H9 (cell line): Measurements from ENCODE around the gene C6orf120. TPM values are rescaled to one million over a fixed set of nuclear protein-coding genes. Genes with fewer than 3 reads are reported as not detected.
"Not testable (repeated sequence)": the region's sequence is repeated elsewhere in the genome, so short reads cannot be mapped to it uniquely, and the experiment has no call there.

Experiments used
- DNase-seq: peaks from one replicate; pipeline ENCODE4 v3.0.0-alpha.2; 2017
- H2AFZ ChIP-seq: one replicate; pipeline ENCODE4 v1.6.1; 2013; ENCODE audit warnings: mild to moderate bottlenecking, low read length, control low read depth, moderate library complexity
- H2AK5ac ChIP-seq: 2 replicates; pipeline ENCODE4 v1.6.1; 2013; ENCODE audit warnings: low read length, control low read depth, mixed read lengths; ENCODE audit not compliant: insufficient read length
- H2BK120ac ChIP-seq: one replicate; pipeline ENCODE4 v1.6.1; 2013; ENCODE audit warnings: low read depth, mild to moderate bottlenecking, low read length, control low read depth, inconsistent platforms; ENCODE audit not compliant: poor library complexity, severe bottlenecking
- H2BK12ac ChIP-seq: 2 replicates; pipeline ENCODE4 v1.6.1; 2013; ENCODE audit warnings: low read length, control low read depth, mixed read lengths, low read depth; ENCODE audit not compliant: insufficient read length
- H2BK15ac ChIP-seq: 2 replicates; pipeline ENCODE4 v1.6.1; 2013; ENCODE audit warnings: low read depth, low read length, control low read depth
- H2BK20ac ChIP-seq: one replicate; pipeline ENCODE4 v1.6.1; 2013; ENCODE audit warnings: low read depth, mild to moderate bottlenecking, low read length, control low read depth, inconsistent platforms; ENCODE audit not compliant: poor library complexity, severe bottlenecking
- H2BK5ac ChIP-seq: 2 replicates; pipeline ENCODE4 v1.6.1; 2013; ENCODE audit warnings: low read length, control low read depth, mixed read lengths; ENCODE audit not compliant: insufficient read length
- H3K14ac ChIP-seq: 2 replicates; pipeline ENCODE4 v1.6.1; 2013; ENCODE audit warnings: low read length, control low read depth; ENCODE audit not compliant: insufficient read depth
- H3K18ac ChIP-seq: 2 replicates; pipeline ENCODE4 v1.6.1; 2013; ENCODE audit warnings: low read depth, mild to moderate bottlenecking, mixed read lengths, low read length, control low read depth; ENCODE audit not compliant: insufficient read length
- H3K23ac ChIP-seq: 2 replicates; pipeline ENCODE4 v1.6.1; 2013; ENCODE audit warnings: low read length, control low read depth, mixed read lengths, low read depth; ENCODE audit not compliant: insufficient read length
- H3K23me2 ChIP-seq: 2 replicates; pipeline ENCODE4 v1.6.1; 2013; ENCODE audit warnings: low read depth, mild to moderate bottlenecking, mixed read lengths, low read length, control low read depth; ENCODE audit not compliant: insufficient read length, poor library complexity, severe bottlenecking
- H3K27ac ChIP-seq: 2 replicates; pipeline ENCODE4 v1.5.1; 2013; ENCODE audit warnings: low read length, control low read depth, mixed read lengths, low read depth; ENCODE audit not compliant: insufficient read length
- H3K27me3 ChIP-seq: 2 replicates; pipeline ENCODE4 v1.6.1; 2013; ENCODE audit warnings: low read length, control low read depth, inconsistent platforms; ENCODE audit not compliant: insufficient read depth
- H3K4ac ChIP-seq: 2 replicates; pipeline ENCODE4 v1.6.1; 2013; ENCODE audit warnings: low read depth, mild to moderate bottlenecking, control low read depth, inconsistent platforms, low read length, moderate library complexity
- H3K4me1 ChIP-seq: 2 replicates; pipeline ENCODE4 v1.6.1; 2013; ENCODE audit warnings: low read length, control low read depth, inconsistent platforms; ENCODE audit not compliant: insufficient read depth
- H3K4me2 ChIP-seq: 2 replicates; pipeline ENCODE4 v1.6.1; 2013; ENCODE audit warnings: low read length, control low read depth, mixed read lengths; ENCODE audit not compliant: insufficient read length, insufficient read depth
- H3K56ac ChIP-seq: 2 replicates; pipeline ENCODE4 v1.6.1; 2013; ENCODE audit warnings: low read depth, mild to moderate bottlenecking, mixed read lengths, low read length, control low read depth; ENCODE audit not compliant: insufficient read length
- H3K79me1 ChIP-seq: 2 replicates; pipeline ENCODE4 v1.6.1; 2013; ENCODE audit warnings: low read depth, mild to moderate bottlenecking, moderate library complexity, low read length, control low read depth, inconsistent platforms; ENCODE audit not compliant: insufficient read depth, poor library complexity, severe bottlenecking
- H3K79me2 ChIP-seq: 2 replicates; pipeline ENCODE4 v1.6.1; 2013; ENCODE audit warnings: low read length, control low read depth, inconsistent platforms; ENCODE audit not compliant: insufficient read depth
- H3K9ac ChIP-seq: 2 replicates; pipeline ENCODE4 v1.6.1; 2013; ENCODE audit warnings: low read length, control low read depth, mixed read lengths; ENCODE audit not compliant: insufficient read length; ENCODE audit errors: extremely low read depth
- H3K9me3 ChIP-seq: one replicate; pipeline ENCODE4 v1.6.1; 2013; ENCODE audit warnings: low read depth, low read length, inconsistent platforms; ENCODE audit not compliant: control insufficient read depth
- H3T11ph ChIP-seq: one replicate; pipeline ENCODE4 v1.6.1; 2013; ENCODE audit warnings: mild to moderate bottlenecking, low read length, control low read depth, inconsistent platforms
- H4K20me1 ChIP-seq: one replicate; pipeline ENCODE4 v1.6.1; 2013; ENCODE audit not compliant: control insufficient read depth, insufficient read length, insufficient read depth
- H4K5ac ChIP-seq: 2 replicates; pipeline ENCODE4 v1.6.1; 2013; ENCODE audit warnings: low read depth, mild to moderate bottlenecking, mixed read lengths, low read length, control low read depth; ENCODE audit not compliant: insufficient read length
- H4K8ac ChIP-seq: replicated peaks from 2 replicates; pipeline ENCODE4 v1.6.1; 2013; ENCODE audit warnings: low read length, control low read depth, mixed read lengths, low read depth; ENCODE audit not compliant: insufficient read length
- H4K91ac ChIP-seq: 2 replicates; pipeline ENCODE4 v1.6.1; 2013; ENCODE audit warnings: low read depth, mild to moderate bottlenecking, moderate library complexity, mixed read lengths, low read length, control low read depth; ENCODE audit not compliant: insufficient read length
- H3K27ac Mint-ChIP-seq, 3 experiments: 2 replicates in 2 of 3; 3 replicates in 1 of 3; pipeline ENCODE4 v1.8.0; 2020 to 2021; ENCODE audit warnings: mixed read lengths in 3 of 3, mild to moderate bottlenecking in 1 of 3, moderate library complexity in 1 of 3
- H3K27me3 Mint-ChIP-seq: 2 replicates; pipeline ENCODE4 v1.8.0; 2021; ENCODE audit warnings: low read depth, mild to moderate bottlenecking, moderate library complexity, mixed read lengths
- H3K36me3 Mint-ChIP-seq, 3 experiments: 2 replicates in 2 of 3; 3 replicates in 1 of 3; pipeline ENCODE4 v1.8.0; 2020 to 2021; ENCODE audit warnings: low read depth in 3 of 3, mixed read lengths in 3 of 3; ENCODE audit not compliant: insufficient read depth in 1 of 3
- H3K4me1 Mint-ChIP-seq, 2 experiments: 2 replicates each; pipeline ENCODE4 v1.8.0; 2020; ENCODE audit warnings: mixed read lengths in 2 of 2
- H3K4me3 Mint-ChIP-seq, 2 experiments: 2 replicates in 1 of 2; 3 replicates in 1 of 2; pipeline ENCODE4 v1.8.0; 2020 to 2021; ENCODE audit warnings: mild to moderate bottlenecking in 2 of 2, mixed read lengths in 2 of 2, moderate library complexity in 1 of 2
- H3K9me3 Mint-ChIP-seq, 2 experiments: 2 replicates in 1 of 2; 3 replicates in 1 of 2; pipeline ENCODE4 v1.8.0; 2020; ENCODE audit warnings: mild to moderate bottlenecking in 2 of 2, mixed read lengths in 2 of 2, moderate library complexity in 1 of 2
- CTCF ChIP-seq: fragments of 200-600 bp; sonication (generic); conservative IDR thresholded peaks from 3 replicates; pipeline ENCODE4 v1.8.0; 2021; ENCODE audit warnings: antibody characterized with exemption, mild to moderate bottlenecking
- WGBS: extraction: QIAGEN DNeasy Blood & Tissue Kit; methylation state at CpG from one replicate; pipeline ENCODE4 v1.1.7; 2013; ENCODE audit warnings: missing lambda C conversion rate, low lambda C conversion rate, mixed read lengths; ENCODE audit not compliant: insufficient read length; ENCODE audit errors: extremely low coverage; 5-methylcytosine and 5-hydroxymethylcytosine counted together
- total RNA-seq: library from RNA; stranded (reverse); gene quantifications from 2 replicates; pipeline ENCODE4 v1.2.1, GENCODE V29; 2021

Gene C6orf120
- total RNA-seq, 1 experiment from 2014 or later: 23.2 TPM

- not testable (repeated sequence) for H3K27me3 ChIP-seq, H3K18ac ChIP-seq, H4K91ac ChIP-seq, H3K4ac ChIP-seq, H3K23ac ChIP-seq, H4K5ac ChIP-seq, H3K9ac ChIP-seq, H3K14ac ChIP-seq, H2AK5ac ChIP-seq, H3T11ph ChIP-seq, H3K27ac ChIP-seq, H3K27me3 Mint-ChIP-seq, H3K56ac ChIP-seq, H3K9me3 ChIP-seq, H3K4me3 Mint-ChIP-seq, H4K20me1 ChIP-seq, H2BK5ac ChIP-seq, H2AFZ ChIP-seq, H3K4me1 ChIP-seq, H3K27ac Mint-ChIP-seq, H4K8ac ChIP-seq, H3K23me2 ChIP-seq, H2BK12ac ChIP-seq, H2BK20ac ChIP-seq, H2BK15ac ChIP-seq, H3K4me2 ChIP-seq, H2BK120ac ChIP-seq
- peaks cover 15 to 24% of the 10 kb centered on the region in 2 experiments for H3K4me1 Mint-ChIP-seq
- TF ChIP-seq CTCF: peak; percentile 75
- peaks cover 38 to 48% (median 43%) of the 10 kb centered on the region in 3 experiments for H3K36me3 Mint-ChIP-seq
- Histone ChIP-seq H3K79me2 (peaks cover 16% of the 10 kb centered on the region; the same call in 1 of the 2 replicates), H3K79me1 (peaks cover 11% of the 10 kb centered on the region)
- DNase-seq: peak; percentile 65
- H3K9me3 Mint-ChIP-seq: peaks cover 0 to 12% of the 10 kb centered on the region in 2 experiments; a peak in 3 of 5 replicates
- no CpG with 5 or more reads among the region's 10 CpGs for WGBS
These were observed 4.8 kb upstream of the C6orf120 start for GRCh38 chr6:169697115-169697514.
